Stomach (tissue), 9 donors: ENCODE results near the gene VEGFC. TPM values are rescaled to one million over a fixed set of nuclear protein-coding genes. Genes with fewer than 3 reads are reported as not detected.
A peak's percentile ranks its signal among the peaks of the same experiment; 100 is the strongest.

Experiments
- DNase-seq, 2 donors: peaks; one replicate each; pipeline versions ENCODE4 v3.0.0 to v3.0.0-alpha.2; 2013 to 2019
- H3K27ac ChIP-seq, 5 donors: fragments of 200-600 bp in 4 of 5; sonication (generic) in 4 of 5; one replicate each; pipeline ENCODE4 v1.5.1; 2013 to 2019; ENCODE audit warnings: mild to moderate bottlenecking in 1 of 5, moderate library complexity in 1 of 5
- H3K27me3 ChIP-seq, 3 donors: fragments of 200-600 bp; sonication (generic); one replicate each; pipeline ENCODE4 v1.5.1; 2017 to 2019; ENCODE audit warnings: mixed run types in 1 of 3
- H3K36me3 ChIP-seq, 4 donors: fragments of 200-600 bp; sonication (generic); 1 replicate in 3 of 4; 2 replicates in 1 of 4; pipeline ENCODE4 v1.5.1; 2016 to 2019
- H3K4me1 ChIP-seq, 4 donors: fragments of 200-600 bp; sonication (generic); one replicate each; pipeline ENCODE4 v1.5.1; 2016 to 2019
- H3K4me3 ChIP-seq, 4 donors: fragments of 200-600 bp; sonication (generic) in 3 of 4; one replicate each; pipeline ENCODE4 v1.5.1; 2016 to 2019; ENCODE audit warnings: mild to moderate bottlenecking in 1 of 4
- H3K9me3 ChIP-seq, 4 donors: fragments of 200-600 bp; sonication (generic); one replicate each; pipeline ENCODE4 v1.5.1; 2016 to 2019
- CTCF ChIP-seq, 7 experiments: fragments of 450-650 bp in 4 of 7; fragments of 200-600 bp in 3 of 7; sonication (generic) in 3 of 7; IDR thresholded peaks; one replicate each; pipeline ENCODE4 v1.5.1; 2016 to 2019; ENCODE audit warnings: antibody characterized with exemption in 7 of 7, control low read depth in 2 of 7, mild to moderate bottlenecking in 1 of 7
- EP300 ChIP-seq: sonication (generic); formaldehyde crosslinking; IDR thresholded peaks from one replicate; pipeline ENCODE4 v1.6.1; 2017; ENCODE audit warnings: antibody characterized with exemption
- POLR2A ChIP-seq, 4 donors: fragments of 450-650 bp; IDR thresholded peaks; one replicate each; pipeline ENCODE4 v1.6.1; 2016; ENCODE audit warnings: antibody characterized with exemption in 4 of 4, control low read depth in 2 of 4, mild to moderate bottlenecking in 1 of 4, moderate library complexity in 1 of 4
- POLR2AphosphoS5 ChIP-seq, 3 donors: sonication (generic); formaldehyde crosslinking; IDR thresholded peaks; one replicate each; pipeline ENCODE4 v1.6.1; 2016; ENCODE audit warnings: antibody characterized with exemption in 3 of 3
- WGBS, 5 donors: extraction: QIAGEN DNeasy Blood & Tissue Kit in 3 of 5; methylation state at CpG; one replicate each; pipeline versions ENCODE4 v1.1.5 to v1.1.7; 2013 to 2018; 5-methylcytosine and 5-hydroxymethylcytosine counted together
- intact Hi-C: fragments of 100-400 bp; cut with DNase I; formaldehyde crosslinking; loops from one replicate; pipeline ENCODE4 v1.15.1; 2023; ENCODE audit warnings: low total_unique reads
- polyA plus RNA-seq, 3 donors: library from polyadenylated mRNA; stranded (reverse); fragments of 200-250 nt; gene quantifications; one replicate each; pipeline ENCODE4 v1.2.3, GENCODE V29; 2013
- total RNA-seq, 5 donors: library from RNA; depleted of rRNA; stranded (reverse); fragments of >200 nt; gene quantifications; one replicate each; pipeline versions ENCODE4 v1.1.0 to v1.2.3, GENCODE V29; 2014 to 2016
- donor health status: healthy with polysubstance abuse.
- donor health status: Bipolar disorder and iron deficiency.
- donor health status: healthy.

The VEGFC gene
- total and polyA plus RNA-seq, 8 donors = 0.45 to 6.4 (median 1.3) TPM; not detected in 2

- H3K4me1 ChIP-seq = peaks cover 0 to 7% (median 0%) of the 10 kb centered on the region in 4 donors
- no peaks in the 10 kb centered on the region for H3K9me3 ChIP-seq
- no peaks in the 10 kb centered on the region for H3K27me3 ChIP-seq
- DNase-seq = no peak
- intact Hi-C loops = no loop called here
- no peak for TF ChIP-seq POLR2AphosphoS5 (IDR thresholded peaks at IDR 0.05)
- no peak for TF ChIP-seq CTCF (IDR thresholded peaks at IDR 0.05)
- no peak for TF ChIP-seq EP300
- TF ChIP-seq POLR2A (IDR thresholded peaks at IDR 0.05) = no peak
- H3K27ac ChIP-seq = peak overlapping the region in 1 of 5 donors; percentile 17
- 69 to 79% (median 77%) methylated on average over 5 of the region's 5 CpGs for WGBS, 5 donors
- H3K4me3 ChIP-seq = no peak overlapping the region
- no peaks in the 10 kb centered on the region for H3K36me3 ChIP-seq
Observed at GRCh38 chr4:176782191-176782590, 10.5 kb downstream of the VEGFC start.

- WGBS, 5 donors = 44 to 60% (median 50%) methylated on average over 4 of the region's 4 CpGs
- H3K4me1 ChIP-seq = peaks cover 0 to 7% (median 0%) of the 10 kb centered on the region in 4 donors
- H3K36me3 ChIP-seq = no peaks in the 10 kb centered on the region
- intact Hi-C loops = no loop called here
- no peak overlapping the region for H3K4me3 ChIP-seq
- no peak for DNase-seq
- H3K27me3 ChIP-seq = no peaks in the 10 kb centered on the region
- H3K9me3 ChIP-seq = no peaks in the 10 kb centered on the region
- no peak for TF ChIP-seq CTCF (IDR thresholded peaks at IDR 0.05)
- TF ChIP-seq POLR2A (IDR thresholded peaks at IDR 0.05) = no peak
- no peak for TF ChIP-seq POLR2AphosphoS5 (IDR thresholded peaks at IDR 0.05)
- no peak for TF ChIP-seq EP300
- peak overlapping the region in 1 of 5 donors; percentile 17 for H3K27ac ChIP-seq
Observed at GRCh38 chr4:176781739-176782100, 11.0 kb downstream of the VEGFC start.

- Histone ChIP-seq H3K4me1 (peaks cover 0 to 7% (median 0%) of the 10 kb centered on the region in 4 donors), H3K27me3 (no peaks in the 10 kb centered on the region), H3K4me3 (no peak overlapping the region), H3K36me3 (no peaks in the 10 kb centered on the region), H3K27ac (peak overlapping the region in 1 of 5 donors; percentile 17), H3K9me3 (no peaks in the 10 kb centered on the region)
- intact Hi-C loops = no loop called here
- TF ChIP-seq POLR2A (IDR thresholded peaks at IDR 0.05) (no peak), EP300 (no peak), CTCF (IDR thresholded peaks at IDR 0.05) (no peak), POLR2AphosphoS5 (IDR thresholded peaks at IDR 0.05) (no peak)
- no peak for DNase-seq
- WGBS, 5 donors = 42 to 58% (median 53%) methylated on average over 1 of the region's 1 CpG
Observed at GRCh38 chr4:176780995-176781738, 11.6 kb downstream of the VEGFC start.

GRCh38 chr4:176779421-176779820 lies 13.3 kb downstream of the VEGFC start:
- TF ChIP-seq CTCF (IDR thresholded peaks at IDR 0.05) = no peak
- TF ChIP-seq POLR2AphosphoS5 (IDR thresholded peaks at IDR 0.05) = no peak
- no peak for TF ChIP-seq EP300
- no peak for TF ChIP-seq POLR2A (IDR thresholded peaks at IDR 0.05)

More at GRCh38 chr4:176779421-176779820, 13.3 kb downstream of the VEGFC start:
- Histone ChIP-seq H3K27me3 (no peaks in the 10 kb centered on the region), H3K4me1 (peaks cover 0 to 7% (median 0%) of the 10 kb centered on the region in 4 donors), H3K27ac (no peak overlapping the region), H3K4me3 (no peak overlapping the region), H3K36me3 (no peaks in the 10 kb centered on the region), H3K9me3 (no peaks in the 10 kb centered on the region)
- WGBS, 5 donors = 75 to 83% (median 78%) methylated on average over 4 of the region's 4 CpGs
- DNase-seq = no peak
- intact Hi-C loops = no loop called here
